ENCODE data around the gene DBF4B.

GRCh38 chr17:44745301-44745700, 36.8 kb downstream of the DBF4B start:
- TF ChIP-seq CTCF (IDR thresholded peaks at IDR 0.05) (no peak), POLR2A (IDR thresholded peaks at IDR 0.05) (no peak), EP300 (IDR thresholded peaks at IDR 0.05) (no peak), POLR2AphosphoS5 (IDR thresholded peaks at IDR 0.05) (no peak)

All from sigmoid colon (tissue), 4 donors.